SK-N-SH treated with all-trans-retinoic acid at 6 μM for 48 hours (cell line): ENCODE results near the gene MAPKAPK2.

Experiments used
- ATAC-seq: fragments of 200-7000 bp; cut with Tn5 transposase; 3 replicates; pipeline ENCODE4 v1.9.1; 2020; ENCODE audit warnings: mild to moderate bottlenecking, moderate library complexity
- ARNTL ChIP-seq: fragments of 450-650 bp; formaldehyde crosslinking; IDR thresholded peaks from 2 replicates; pipeline ENCODE4 v1.5.0; 2020; ENCODE audit warnings: low read depth, mild to moderate bottlenecking, moderate library complexity, borderline replicate concordance
- BACH2 ChIP-seq: fragments of 250-450 bp; sonication (Bioruptor Pico); IDR thresholded peaks from 2 replicates; pipeline ENCODE4 v1.9.0; 2021; ENCODE audit warnings: mild to moderate bottlenecking, borderline replicate concordance
- CREB5 ChIP-seq: fragments of 250-450 bp; sonication (Bioruptor Pico); IDR thresholded peaks from 2 replicates; pipeline ENCODE4 v1.5.1; 2020; ENCODE audit warnings: low read depth, mild to moderate bottlenecking, moderate library complexity
- GLIS3 ChIP-seq: fragments of 250-450 bp; sonication (Bioruptor Pico); IDR thresholded peaks from 2 replicates; pipeline ENCODE4 v1.5.0; 2020; ENCODE audit warnings: mild to moderate bottlenecking, moderate library complexity
- POU6F1 ChIP-seq: fragments of 250-450 bp; sonication (Bioruptor Pico); IDR thresholded peaks from 2 replicates; pipeline ENCODE4 v1.8.0; 2021; ENCODE audit warnings: low read depth, mild to moderate bottlenecking, moderate library complexity, borderline replicate concordance
- PPARA ChIP-seq: fragments of 250-450 bp; sonication (Bioruptor Pico); IDR thresholded peaks from 2 replicates; pipeline ENCODE4 v1.5.0; 2020; ENCODE audit warnings: mild to moderate bottlenecking, borderline replicate concordance
- SNAI2 ChIP-seq: fragments of 250-450 bp; sonication (Bioruptor Pico); IDR thresholded peaks from 2 replicates; pipeline ENCODE4 v1.5.0; 2020; ENCODE audit warnings: mild to moderate bottlenecking, moderate library complexity
- TCF4 ChIP-seq: fragments of 250-450 bp; sonication (Bioruptor Pico); IDR thresholded peaks from 2 replicates; pipeline ENCODE4 v1.8.0; 2021; ENCODE audit warnings: mild to moderate bottlenecking, moderate library complexity, borderline replicate concordance
- TOX ChIP-seq: fragments of 250-450 bp; sonication (Bioruptor Pico); IDR thresholded peaks from 2 replicates; pipeline ENCODE4 v1.8.0; 2021; ENCODE audit warnings: mild to moderate bottlenecking, moderate library complexity, borderline replicate concordance
- ZFP30 ChIP-seq: fragments of 450-650 bp; formaldehyde crosslinking; IDR thresholded peaks from 2 replicates; pipeline ENCODE4 v1.5.0; 2022; ENCODE audit warnings: mild to moderate bottlenecking, moderate library complexity
- ZNF70 ChIP-seq: fragments of 450-650 bp; formaldehyde crosslinking; IDR thresholded peaks from 2 replicates; pipeline ENCODE4 v1.5.0; 2020; ENCODE audit warnings: mild to moderate bottlenecking, moderate library complexity
- ZNF8 ChIP-seq: fragments of 450-650 bp; formaldehyde crosslinking; IDR thresholded peaks from 2 replicates; pipeline ENCODE4 v1.5.0; 2020; ENCODE audit warnings: mild to moderate bottlenecking, moderate library complexity
- TF ChIP-seq, protein P1 (sequence below): fragments of 250-450 bp; sonication (Bioruptor Pico); IDR thresholded peaks from 2 replicates; pipeline ENCODE4 v1.8.0; 2020; ENCODE audit warnings: mild to moderate bottlenecking, moderate library complexity, borderline replicate concordance
- TF ChIP-seq, protein P2 (sequence below): fragments of 250-450 bp; sonication (Bioruptor Pico); IDR thresholded peaks from 2 replicates; pipeline ENCODE4 v1.5.0; 2020; ENCODE audit warnings: mild to moderate bottlenecking, moderate library complexity

MAPKAPK2 gene

DNA sequence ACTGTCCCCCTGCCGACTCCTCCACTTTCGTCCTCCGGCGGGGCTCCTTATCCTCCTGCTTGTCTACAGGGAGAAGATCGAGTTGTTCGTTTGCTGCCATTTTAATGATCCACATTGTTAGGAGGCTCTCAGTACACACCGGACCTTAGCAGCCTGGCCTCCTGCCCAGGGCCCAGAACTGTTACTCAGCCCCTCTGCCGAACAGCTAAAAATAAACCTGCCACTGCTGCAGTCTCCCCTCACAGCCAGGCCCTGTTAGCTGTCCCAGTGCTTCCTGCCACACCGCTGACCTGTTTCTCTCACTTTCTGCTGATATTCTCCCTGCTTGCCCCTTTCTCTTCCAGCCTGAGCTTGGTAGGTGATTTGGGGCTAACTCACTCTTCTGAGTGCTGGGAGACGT, 8.3 kb downstream of the MAPKAPK2 start (continued):
- TF ChIP-seq POU6F1 (CRISPR knock-in tag) (no peak), SNAI2 (CRISPR knock-in tag) (no peak)
- TF ChIP-seq, protein P1, sequence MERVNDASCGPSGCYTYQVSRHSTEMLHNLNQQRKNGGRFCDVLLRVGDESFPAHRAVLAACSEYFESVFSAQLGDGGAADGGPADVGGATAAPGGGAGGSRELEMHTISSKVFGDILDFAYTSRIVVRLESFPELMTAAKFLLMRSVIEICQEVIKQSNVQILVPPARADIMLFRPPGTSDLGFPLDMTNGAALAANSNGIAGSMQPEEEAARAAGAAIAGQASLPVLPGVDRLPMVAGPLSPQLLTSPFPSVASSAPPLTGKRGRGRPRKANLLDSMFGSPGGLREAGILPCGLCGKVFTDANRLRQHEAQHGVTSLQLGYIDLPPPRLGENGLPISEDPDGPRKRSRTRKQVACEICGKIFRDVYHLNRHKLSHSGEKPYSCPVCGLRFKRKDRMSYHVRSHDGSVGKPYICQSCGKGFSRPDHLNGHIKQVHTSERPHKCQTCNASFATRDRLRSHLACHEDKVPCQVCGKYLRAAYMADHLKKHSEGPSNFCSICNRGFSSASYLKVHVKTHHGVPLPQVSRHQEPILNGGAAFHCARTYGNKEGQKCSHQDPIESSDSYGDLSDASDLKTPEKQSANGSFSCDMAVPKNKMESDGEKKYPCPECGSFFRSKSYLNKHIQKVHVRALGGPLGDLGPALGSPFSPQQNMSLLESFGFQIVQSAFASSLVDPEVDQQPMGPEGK (CRISPR knock-in tag), result no peak

GRCh38 chr1:206693592-206693991, 8.9 kb downstream of the MAPKAPK2 start:
- peak; percentile 12 for ATAC-seq
- TF ChIP-seq, protein P2, sequence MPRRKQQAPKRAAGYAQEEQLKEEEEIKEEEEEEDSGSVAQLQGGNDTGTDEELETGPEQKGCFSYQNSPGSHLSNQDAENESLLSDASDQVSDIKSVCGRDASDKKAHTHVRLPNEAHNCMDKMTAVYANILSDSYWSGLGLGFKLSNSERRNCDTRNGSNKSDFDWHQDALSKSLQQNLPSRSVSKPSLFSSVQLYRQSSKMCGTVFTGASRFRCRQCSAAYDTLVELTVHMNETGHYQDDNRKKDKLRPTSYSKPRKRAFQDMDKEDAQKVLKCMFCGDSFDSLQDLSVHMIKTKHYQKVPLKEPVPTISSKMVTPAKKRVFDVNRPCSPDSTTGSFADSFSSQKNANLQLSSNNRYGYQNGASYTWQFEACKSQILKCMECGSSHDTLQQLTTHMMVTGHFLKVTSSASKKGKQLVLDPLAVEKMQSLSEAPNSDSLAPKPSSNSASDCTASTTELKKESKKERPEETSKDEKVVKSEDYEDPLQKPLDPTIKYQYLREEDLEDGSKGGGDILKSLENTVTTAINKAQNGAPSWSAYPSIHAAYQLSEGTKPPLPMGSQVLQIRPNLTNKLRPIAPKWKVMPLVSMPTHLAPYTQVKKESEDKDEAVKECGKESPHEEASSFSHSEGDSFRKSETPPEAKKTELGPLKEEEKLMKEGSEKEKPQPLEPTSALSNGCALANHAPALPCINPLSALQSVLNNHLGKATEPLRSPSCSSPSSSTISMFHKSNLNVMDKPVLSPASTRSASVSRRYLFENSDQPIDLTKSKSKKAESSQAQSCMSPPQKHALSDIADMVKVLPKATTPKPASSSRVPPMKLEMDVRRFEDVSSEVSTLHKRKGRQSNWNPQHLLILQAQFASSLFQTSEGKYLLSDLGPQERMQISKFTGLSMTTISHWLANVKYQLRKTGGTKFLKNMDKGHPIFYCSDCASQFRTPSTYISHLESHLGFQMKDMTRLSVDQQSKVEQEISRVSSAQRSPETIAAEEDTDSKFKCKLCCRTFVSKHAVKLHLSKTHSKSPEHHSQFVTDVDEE (CRISPR knock-in tag), result no peak
- TF ChIP-seq ZFP30 (CRISPR knock-in tag) (no peak), POU6F1 (CRISPR knock-in tag) (no peak), GLIS3 (CRISPR knock-in tag) (no peak), CREB5 (CRISPR knock-in tag) (no peak)

- no peak for ATAC-seq
- TF ChIP-seq PPARA, result no peak
- no peak for TF ChIP-seq ARNTL
- no peak for TF ChIP-seq ZNF8 (CRISPR knock-in tag)
Observed at GRCh38 chr1:206694171-206695124, 9.7 kb downstream of the MAPKAPK2 start.

GRCh38 chr1:206695733-206696132, 11.0 kb downstream of the MAPKAPK2 start:
- ATAC-seq, result no peak
- TF ChIP-seq, protein P2 (CRISPR knock-in tag), result no peak
- TF ChIP-seq BACH2 (CRISPR knock-in tag) (no peak), ZNF70 (CRISPR knock-in tag) (no peak), ZFP30 (CRISPR knock-in tag) (no peak), POU6F1 (CRISPR knock-in tag) (no peak), ARNTL (no peak), TOX (no peak), TCF4 (CRISPR knock-in tag) (no peak), ZNF8 (CRISPR knock-in tag) (no peak), CREB5 (CRISPR knock-in tag) (no peak)
- TF ChIP-seq, protein P1 (CRISPR knock-in tag), result no peak
